ENCODE results near the gene SEPTIN7. TPM values are rescaled to one million over a fixed set of nuclear protein-coding genes. Genes with fewer than 3 reads are reported as not detected.

Gene SEPTIN7
- total and polyA plus RNA-seq, 2 of the 4 experiments (the other 2 are of a cell fraction): 150 to 239 TPM

DNA sequence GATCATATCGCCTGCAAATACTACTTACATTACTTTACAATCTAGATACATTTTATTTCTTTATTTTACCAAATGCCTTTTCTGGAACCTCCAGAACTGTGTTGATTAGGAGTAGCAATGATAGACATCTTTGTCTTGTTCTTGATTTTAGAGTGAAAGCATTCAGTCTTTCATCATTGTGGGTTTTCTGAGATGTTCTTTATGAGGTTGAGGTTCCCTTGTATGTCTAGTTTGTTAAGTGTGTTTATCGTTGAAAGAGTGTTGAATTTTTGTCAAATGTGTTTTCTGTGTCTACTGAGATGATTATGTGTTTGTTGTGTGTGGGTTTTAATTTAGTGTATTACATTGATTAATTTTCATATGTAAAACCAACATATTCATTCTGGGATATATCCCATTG, 17.1 kb downstream of the SEPTIN7 start:
- WGBS, 2 experiments (ENCODE audit: extremely low coverage in 2 of 2, insufficient read length in 1 of 2): 100% methylated on average over 1 of the region's 2 CpGs; no CpG with 5 or more reads in 1 of the 2 experiments
- Histone ChIP-seq H3K4ac (ENCODE audit: low read depth, low read length) (no peak overlapping the region), H2AFZ (replicated peaks; ENCODE audit: low read length, poor library complexity) (no peak overlapping the region), H2AK5ac (ENCODE audit: low read depth, low read length) (no peak overlapping the region), H2BK20ac (ENCODE audit: low read depth, low read length) (no peak overlapping the region), H2BK15ac (ENCODE audit: low read depth, low read length) (no peak overlapping the region), H3K9me3 (ENCODE audit: control insufficient read depth, insufficient read depth, low read length) (no peaks in the 10 kb centered on the region), H3K9me1 (ENCODE audit: insufficient read depth, low read length) (no peaks in the 10 kb centered on the region), H3K18ac (ENCODE audit: low read depth, low read length) (no peak overlapping the region), H3K27me3 (ENCODE audit: control insufficient read depth, insufficient read depth, low read length) (no peaks in the 10 kb centered on the region), H3K4me1 (ENCODE audit: control insufficient read depth, insufficient read depth, low read length) (peaks cover 4% of the 10 kb centered on the region; the same call in 1 of the 2 replicates), H4K91ac (ENCODE audit: insufficient read depth, low read depth, low read length) (no peak overlapping the region), H2AK9ac (replicated peaks; ENCODE audit: low read depth, low read length, poor library complexity) (no peak overlapping the region), H4K8ac (ENCODE audit: low read depth in 2 of 2, low read length in 2 of 2) (no peak overlapping the region), H3K36me3 (ENCODE audit: control insufficient read depth, insufficient read depth, low read length) (no peaks in the 10 kb centered on the region), H2BK5ac (ENCODE audit: low read depth, low read length, poor library complexity, severe bottlenecking) (no peak overlapping the region), H3K9ac (ENCODE audit: low read depth, low read length) (no peak overlapping the region), H4K20me1 (ENCODE audit: insufficient read depth, low read length) (peaks cover 91% of the 10 kb centered on the region), H3K27ac (ENCODE audit: insufficient read depth, low read length) (no peak overlapping the region), H3K23ac (ENCODE audit: low read depth, low read length) (no peak overlapping the region), H3K4me3 (ENCODE audit: insufficient read depth, low read depth, low read length) (no peak overlapping the region), H4K5ac (ENCODE audit: low read depth, low read length) (no peak overlapping the region), H3K56ac (ENCODE audit: extremely low read depth, insufficient read depth, low read length) (no peak overlapping the region), H3K79me1 (ENCODE audit: low read depth in 1 of 2, low read length in 2 of 2) (peaks cover 0 to 23% of the 10 kb centered on the region in 2 experiments; a peak in 2 of 4 replicates), H2BK120ac (ENCODE audit: low read depth, low read length) (no peak overlapping the region), H3K14ac (replicated peaks; ENCODE audit: low read depth, low read length) (no peak overlapping the region), H3K4me2 (ENCODE audit: low read depth, low read length) (no peak overlapping the region)
- TF ChIP-seq RAD21 (IDR thresholded peaks at IDR 0.05; ENCODE audit: low read length) (no peak), FOS (IDR thresholded peaks at IDR 0.05; ENCODE audit: low read depth, low read length) (no peak), MAFK (IDR thresholded peaks at IDR 0.05; ENCODE audit: low read depth, low read length) (no peak), MXI1 (IDR thresholded peaks at IDR 0.05; ENCODE audit: borderline replicate concordance, low read depth, low read length) (no peak), RFX5 (IDR thresholded peaks at IDR 0.05; ENCODE audit: low read depth, low read length) (no peak), BHLHE40 (IDR thresholded peaks at IDR 0.05; ENCODE audit: low read depth, low read length) (no peak), POLR2A (IDR thresholded peaks at IDR 0.05; ENCODE audit: low read depth, low read length) (no peak), NFE2L2 (IDR thresholded peaks at IDR 0.05; ENCODE audit: low read depth, low read length) (no peak), CHD1 (IDR thresholded peaks at IDR 0.05; ENCODE audit: low read depth, low read length) (no peak), CEBPB (IDR thresholded peaks at IDR 0.05; ENCODE audit: low read depth, low read length) (no peak), USF2 (IDR thresholded peaks at IDR 0.05; ENCODE audit: low read depth, low read length) (no peak), SMC3 (IDR thresholded peaks at IDR 0.05; ENCODE audit: low read depth, low read length) (no peak), MAZ (IDR thresholded peaks at IDR 0.05; ENCODE audit: borderline replicate concordance, low read depth, low read length) (no peak), RCOR1 (IDR thresholded peaks at IDR 0.05; ENCODE audit: insufficient replicate concordance, low read length) (no peak), ELK1 (IDR thresholded peaks at IDR 0.05; ENCODE audit: borderline replicate concordance, low read depth, low read length) (no peak)
- TF ChIP-seq, protein P1, sequence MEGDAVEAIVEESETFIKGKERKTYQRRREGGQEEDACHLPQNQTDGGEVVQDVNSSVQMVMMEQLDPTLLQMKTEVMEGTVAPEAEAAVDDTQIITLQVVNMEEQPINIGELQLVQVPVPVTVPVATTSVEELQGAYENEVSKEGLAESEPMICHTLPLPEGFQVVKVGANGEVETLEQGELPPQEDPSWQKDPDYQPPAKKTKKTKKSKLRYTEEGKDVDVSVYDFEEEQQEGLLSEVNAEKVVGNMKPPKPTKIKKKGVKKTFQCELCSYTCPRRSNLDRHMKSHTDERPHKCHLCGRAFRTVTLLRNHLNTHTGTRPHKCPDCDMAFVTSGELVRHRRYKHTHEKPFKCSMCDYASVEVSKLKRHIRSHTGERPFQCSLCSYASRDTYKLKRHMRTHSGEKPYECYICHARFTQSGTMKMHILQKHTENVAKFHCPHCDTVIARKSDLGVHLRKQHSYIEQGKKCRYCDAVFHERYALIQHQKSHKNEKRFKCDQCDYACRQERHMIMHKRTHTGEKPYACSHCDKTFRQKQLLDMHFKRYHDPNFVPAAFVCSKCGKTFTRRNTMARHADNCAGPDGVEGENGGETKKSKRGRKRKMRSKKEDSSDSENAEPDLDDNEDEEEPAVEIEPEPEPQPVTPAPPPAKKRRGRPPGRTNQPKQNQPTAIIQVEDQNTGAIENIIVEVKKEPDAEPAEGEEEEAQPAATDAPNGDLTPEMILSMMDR (conservative IDR thresholded peaks at IDR 0.05; ENCODE audit: low read depth, low read length): no peak
- DNase-seq (no peak), ATAC-seq (ENCODE audit: low read depth) (no peak)
- intact Hi-C loops (cut with micrococcal nuclease) (no loop called here), dilution Hi-C loops (cut with HindIII; ENCODE audit: low sequenced_read_pairs, unreplicated experiment) (no loop called here), in situ Hi-C loops (cut with MboI; ENCODE audit: low sequenced_read_pairs) (no loop called here)
- ChIA-PET POLR2A (ENCODE audit: unreplicated experiment) (no interaction called here), CTCF (no interaction called here)
- no TSS peak for BruUV-seq (replicated peaks)
